ENCODE results near the gene PLCG1.
"Not testable (repeated sequence)": the region's sequence is repeated elsewhere in the genome, so short reads cannot be mapped to it uniquely, and the experiment has no call there.

Gene PLCG1

GRCh38 chr20:41136680-41137613 lies at the start of gene PLCG1:
TSS of gene PLCG1 (plus strand) at chr20:41137543. CDS start at chr20:41137642, 99 bp downstream.
- DNase-seq (ENCODE audit: low read depth), result peak; percentile 79

GRCh38 chr20:41087777-41088176 lies 49.6 kb upstream of the PLCG1 start:
- DNase-seq (ENCODE audit: low read depth), result no peak

GRCh38 chr20:41089555-41089954 lies 47.8 kb upstream of the PLCG1 start:
- no peak for DNase-seq (ENCODE audit: low read depth)

GRCh38 chr20:41091927-41092326 lies 45.4 kb upstream of the PLCG1 start:
- DNase-seq (ENCODE audit: low read depth), result no peak

- DNase-seq (ENCODE audit: low read depth), result peak; percentile 19
These were observed 42.8 kb upstream of the PLCG1 start for GRCh38 chr20:41094353-41095055.

- peak; percentile 37 for DNase-seq (ENCODE audit: low read depth)
These were observed 42.0 kb upstream of the PLCG1 start for GRCh38 chr20:41095110-41095969.

GRCh38 chr20:41098703-41099250 lies 38.6 kb upstream of the PLCG1 start:
- DNase-seq (ENCODE audit: low read depth), result no peak

GRCh38 chr20:41100001-41100480 lies 37.3 kb upstream of the PLCG1 start:
- no peak for DNase-seq (ENCODE audit: low read depth)

- no peak for DNase-seq (ENCODE audit: low read depth)
These were observed 35.7 kb upstream of the PLCG1 start for GRCh38 chr20:41101660-41102059.

GRCh38 chr20:41108531-41108930 lies 28.8 kb upstream of the PLCG1 start:
- no peak for DNase-seq (ENCODE audit: low read depth)

GRCh38 chr20:41110012-41110411 lies 27.3 kb upstream of the PLCG1 start:
- DNase-seq (ENCODE audit: low read depth), result no peak

- no peak for DNase-seq (ENCODE audit: low read depth)
These were observed 26.3 kb upstream of the PLCG1 start for GRCh38 chr20:41110930-41111577.

- DNase-seq (ENCODE audit: low read depth), result no peak
These were observed 25.8 kb upstream of the PLCG1 start for GRCh38 chr20:41111578-41111951.

GRCh38 chr20:41116282-41116956 lies 20.9 kb upstream of the PLCG1 start:
- DNase-seq (ENCODE audit: low read depth), result no peak

GRCh38 chr20:41118159-41118558 lies 19.2 kb upstream of the PLCG1 start:
- DNase-seq (ENCODE audit: low read depth), result not testable (repeated sequence)

GRCh38 chr20:41118632-41119031 lies 18.7 kb upstream of the PLCG1 start:
- no peak for DNase-seq (ENCODE audit: low read depth)

- no peak for DNase-seq (ENCODE audit: low read depth)
These were observed 17.5 kb upstream of the PLCG1 start for GRCh38 chr20:41119614-41120561.

GRCh38 chr20:41121399-41121798 lies 15.9 kb upstream of the PLCG1 start:
- DNase-seq (ENCODE audit: low read depth), result no peak

GRCh38 chr20:41123631-41124030 lies 13.7 kb upstream of the PLCG1 start:
- DNase-seq (ENCODE audit: low read depth), result no peak

Measured in stimulated activated CD4-positive, alpha-beta T cell treated with anti-CD3 and anti-CD28 coated beads, Interleukin-2, amount 100 ng/mL, for 4 hours (primary cell).